Esophagus squamous epithelium (tissue), 4 donors: ENCODE data around the gene IQGAP2.

Source experiments
- POLR2A ChIP-seq, 4 donors: fragments of 450-650 bp; IDR thresholded peaks; one replicate each; pipeline ENCODE4 v1.6.1; 2017; ENCODE audit warnings: antibody characterized with exemption in 4 of 4, mild to moderate bottlenecking in 4 of 4, moderate library complexity in 3 of 4
- TF ChIP-seq, protein P1 (sequence below), 6 experiments: fragments of 450-650 bp in 4 of 6; fragments of 200-600 bp in 2 of 6; sonication (generic) in 2 of 6; IDR thresholded peaks; one replicate each; pipeline ENCODE4 v1.5.1; 2016 to 2019; ENCODE audit warnings: antibody characterized with exemption in 6 of 6, mild to moderate bottlenecking in 4 of 6, moderate library complexity in 4 of 6

DNA sequence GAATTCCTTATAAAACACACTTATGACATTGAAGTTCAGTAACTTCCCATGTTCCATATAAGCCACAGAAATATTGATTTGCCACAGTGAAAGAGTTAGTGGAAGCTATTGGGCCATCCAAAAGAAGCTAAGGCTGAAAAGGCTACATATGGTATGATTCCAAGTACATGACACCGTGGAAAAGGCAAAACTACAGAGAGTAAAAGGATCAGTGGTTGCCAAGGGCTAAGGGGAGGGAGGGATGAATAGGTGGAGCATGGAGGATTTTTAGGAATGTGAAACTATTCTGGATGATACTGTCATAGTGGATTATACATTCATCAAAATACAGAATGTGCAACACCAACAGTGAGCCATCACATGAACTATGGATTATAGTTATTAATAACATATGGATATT, 110.4 kb downstream of the IQGAP2 start:
- TF ChIP-seq, protein P1, sequence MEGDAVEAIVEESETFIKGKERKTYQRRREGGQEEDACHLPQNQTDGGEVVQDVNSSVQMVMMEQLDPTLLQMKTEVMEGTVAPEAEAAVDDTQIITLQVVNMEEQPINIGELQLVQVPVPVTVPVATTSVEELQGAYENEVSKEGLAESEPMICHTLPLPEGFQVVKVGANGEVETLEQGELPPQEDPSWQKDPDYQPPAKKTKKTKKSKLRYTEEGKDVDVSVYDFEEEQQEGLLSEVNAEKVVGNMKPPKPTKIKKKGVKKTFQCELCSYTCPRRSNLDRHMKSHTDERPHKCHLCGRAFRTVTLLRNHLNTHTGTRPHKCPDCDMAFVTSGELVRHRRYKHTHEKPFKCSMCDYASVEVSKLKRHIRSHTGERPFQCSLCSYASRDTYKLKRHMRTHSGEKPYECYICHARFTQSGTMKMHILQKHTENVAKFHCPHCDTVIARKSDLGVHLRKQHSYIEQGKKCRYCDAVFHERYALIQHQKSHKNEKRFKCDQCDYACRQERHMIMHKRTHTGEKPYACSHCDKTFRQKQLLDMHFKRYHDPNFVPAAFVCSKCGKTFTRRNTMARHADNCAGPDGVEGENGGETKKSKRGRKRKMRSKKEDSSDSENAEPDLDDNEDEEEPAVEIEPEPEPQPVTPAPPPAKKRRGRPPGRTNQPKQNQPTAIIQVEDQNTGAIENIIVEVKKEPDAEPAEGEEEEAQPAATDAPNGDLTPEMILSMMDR (IDR thresholded peaks at IDR 0.05): no peak
- TF ChIP-seq POLR2A (IDR thresholded peaks at IDR 0.05): no peak
